K562 (cell line): ENCODE results near the gene RHOV. TPM values are rescaled to one million over a fixed set of nuclear protein-coding genes. Genes with fewer than 3 reads are reported as not detected.

Source experiments
- CHD1 ChIP-seq: fragments of 200-600 bp; sonication (generic); IDR thresholded peaks from one replicate; pipeline ENCODE4 v1.6.1; 2012; ENCODE audit warnings: mild to moderate bottlenecking, moderate library complexity, low read length, inconsistent platforms
- ESRRA ChIP-seq: fragments of 450-650 bp; IDR thresholded peaks from 2 replicates; pipeline ENCODE4 v1.6.1; 2014; ENCODE audit warnings: low read depth, mild to moderate bottlenecking, moderate library complexity, borderline replicate concordance
- FOXK2 ChIP-seq, 2 experiments: fragments of 450-650 bp; IDR thresholded peaks in 1 of 2; conservative IDR thresholded peaks in 1 of 2; 2 replicates each; pipeline ENCODE4 v1.6.1; 2016; ENCODE audit warnings: low read depth in 2 of 2, mild to moderate bottlenecking in 1 of 2
- HIVEP1 ChIP-seq: fragments of 250-450 bp; sonication (Bioruptor Pico); IDR thresholded peaks from 2 replicates; pipeline ENCODE4 v1.4.0; 2020; ENCODE audit warnings: mild to moderate bottlenecking
- KDM1A ChIP-seq, 2 experiments: fragments of 450-650 bp; IDR thresholded peaks; 2 replicates each; pipeline ENCODE4 v1.6.1; 2016; ENCODE audit warnings: mild to moderate bottlenecking in 2 of 2
- MAZ ChIP-seq, 2 experiments: fragments of 450-650 bp in 1 of 2; sonication (generic) in 1 of 2; formaldehyde crosslinking; IDR thresholded peaks in 1 of 2; conservative IDR thresholded peaks in 1 of 2; 2 replicates each; pipeline versions ENCODE4 v1.4.0 to v1.5.0; 2020; ENCODE audit warnings: mild to moderate bottlenecking in 1 of 2, missing genetic modification reagents in 1 of 2
- NELFE ChIP-seq: IDR thresholded peaks from 2 replicates; pipeline ENCODE4 v1.6.1; 2011; ENCODE audit warnings: mild to moderate bottlenecking; ENCODE audit not compliant: insufficient read depth, insufficient read length
- NR2F6 ChIP-seq: fragments of 450-650 bp; formaldehyde crosslinking; IDR thresholded peaks from 2 replicates; pipeline ENCODE4 v1.4.0; 2020; ENCODE audit warnings: mild to moderate bottlenecking
- POLR2G ChIP-seq: fragments of 200-400 bp; formaldehyde crosslinking; IDR thresholded peaks from 2 replicates; pipeline ENCODE4 v1.6.1; 2017; ENCODE audit warnings: low read depth, mild to moderate bottlenecking, antibody characterized with exemption, low read length, moderate library complexity
- PYGO2 ChIP-seq: fragments of 450-650 bp; IDR thresholded peaks from 2 replicates; pipeline ENCODE4 v1.6.1; 2016; ENCODE audit warnings: mild to moderate bottlenecking, missing genetic modification characterization, moderate library complexity, missing compliant biosample characterization
- RBFOX2 ChIP-seq: fragments of 200-400 bp; formaldehyde crosslinking; IDR thresholded peaks from 2 replicates; pipeline ENCODE4 v1.6.1; 2017; ENCODE audit warnings: low read depth, mild to moderate bottlenecking, low read length, moderate library complexity
- RBM15 ChIP-seq: fragments of 200-400 bp; formaldehyde crosslinking; IDR thresholded peaks from 2 replicates; pipeline ENCODE4 v1.6.1; 2018; ENCODE audit warnings: mild to moderate bottlenecking, low read length, moderate library complexity; ENCODE audit not compliant: insufficient read depth
- REST ChIP-seq, 2 experiments: fragments of 450-650 bp; formaldehyde crosslinking in 1 of 2; IDR thresholded peaks; 2 replicates each; pipeline versions ENCODE4 v1.4.0 to v1.6.1; 2014 to 2020; ENCODE audit warnings: mild to moderate bottlenecking in 2 of 2, borderline replicate concordance in 1 of 2, low read depth in 1 of 2
- ZNF143 ChIP-seq: sonication (generic); formaldehyde crosslinking; IDR thresholded peaks from 2 replicates; pipeline ENCODE4 v1.9.0; 2022; ENCODE audit warnings: mild to moderate bottlenecking, missing genetic modification reagents
- ZNF197 ChIP-seq: fragments of 200-800 bp; sonication (Bioruptor generic); IDR thresholded peaks from 2 replicates; pipeline ENCODE4 v1.6.1; 2016; ENCODE audit warnings: low read depth, missing genetic modification characterization, missing compliant biosample characterization
- ZNF316 ChIP-seq: fragments of 450-650 bp; IDR thresholded peaks from 2 replicates; pipeline ENCODE4 v1.6.1; 2016
- ZNF764 ChIP-seq: fragments of 250-450 bp; sonication (Bioruptor Pico); IDR thresholded peaks from 2 replicates; pipeline ENCODE4 v1.4.0; 2020; ENCODE audit warnings: low read depth, mild to moderate bottlenecking, moderate library complexity
- polyA plus RNA-seq, 8 experiments: library from polyadenylated mRNA; depleted of rRNA in 4 of 8; stranded (reverse) in 5 of 8; unstranded in 3 of 8; fragments of >200 nt; fragmentation: Nextera tagmentation in 2 of 8; fragmentation: Illumina TruSeq in 1 of 8; extraction: Ambion mirVana in 2 of 8; extraction: Trizol in 1 of 8; gene quantifications; 2 replicates each; pipeline versions ENCODE4 v1.2.1 to v1.2.3, GENCODE V29; 2011 to 2014; ENCODE audit warnings: inconsistent platforms in 1 of 8, missing spikeins in 1 of 8
- total RNA-seq, 7 experiments: library from RNA; depleted of rRNA in 6 of 7; stranded (reverse); fragments of >200 nt in 6 of 7; fragmentation: Illumina TruSeq in 2 of 7; extraction: Trizol in 2 of 7; gene quantifications; 2 replicates each; pipeline versions ENCODE4 v1.2.1 to v1.2.3, GENCODE V29; 2011 to 2021; ENCODE audit warnings: low replicate concordance in 1 of 7

RHOV gene
- total and polyA plus RNA-seq, 9 of the 15 experiments (the other 6 are each of a cell fraction or from before 2014, with no cell fraction given) = 0.08 to 2.0 (median 1.1) TPM

GRCh38 chr15:40893733-40894680 is 20.0 kb upstream of the RHOV start, which contains the start of gene VPS18 (continued):
- peak; percentile 89 for TF ChIP-seq REST (IDR thresholded peaks at IDR 0.05; ENCODE audit: borderline replicate concordance)
- no peak for TF ChIP-seq REST (CRISPR knock-in tag; IDR thresholded peaks at IDR 0.05; ENCODE audit: low read depth)
- TF ChIP-seq POLR2G = peak; percentile 80
- peak; percentile 80 for TF ChIP-seq RBFOX2
- no peak for TF ChIP-seq ZNF197
- peak; percentile 89 to 93 for TF ChIP-seq FOXK2 (conservative IDR thresholded peaks at IDR 0.05 in 1 of 2, IDR thresholded peaks at IDR 0.05 in 1 of 2; ENCODE audit: low read depth in 2 of 2)
- TF ChIP-seq HIVEP1 (CRISPR knock-in tag) = no peak
- no peak for TF ChIP-seq PYGO2 (tag)
- TF ChIP-seq CHD1 = no peak
- peak; percentile 48; the same call in 1 of the 2 replicates for TF ChIP-seq ESRRA
- no peak for TF ChIP-seq ZNF143 (CRISPR knock-in tag)
- TF ChIP-seq RBM15 = no peak
- no peak for TF ChIP-seq ZNF764
- peak; percentile 81 to 82 for TF ChIP-seq MAZ (CRISPR knock-in tag; conservative IDR thresholded peaks at IDR 0.05 in 1 of 2, IDR thresholded peaks at IDR 0.05 in 1 of 2)
- TF ChIP-seq NR2F6 = no peak
- TF ChIP-seq ZNF316 = no peak
- TF ChIP-seq NELFE = no peak
- peak; percentile 76 to 77 for TF ChIP-seq KDM1A (IDR thresholded peaks at IDR 0.05)
